Retinal pigment epithelial cell (primary cell): ENCODE data around the gene P2RY2.
"Not testable (repeated sequence)": the region's sequence is repeated elsewhere in the genome, so short reads cannot be mapped to it uniquely, and the experiment has no call there.

Source experiments
- DNase-seq: peaks from one replicate; pipeline ENCODE4 v3.0.0-alpha.2; 2010; ENCODE audit warnings: low read depth
- H3K4me3 ChIP-seq: 2 replicates; pipeline ENCODE4 v1.5.1; 2011; ENCODE audit warnings: mild to moderate bottlenecking, low read length, control low read depth, moderate library complexity
- CTCF ChIP-seq: conservative IDR thresholded peaks from 2 replicates; pipeline ENCODE4 v1.5.1; 2011; ENCODE audit warnings: low read depth, low read length, control low read depth, inconsistent platforms

Gene P2RY2

GRCh38 chr11:73270016-73270854 is 52.2 kb downstream of the P2RY2 start:
- TF ChIP-seq CTCF: no peak
- no peak overlapping the region for H3K4me3 ChIP-seq
- DNase-seq: no peak

GRCh38 chr11:73270855-73271477 is 52.9 kb downstream of the P2RY2 start:
- no peak for TF ChIP-seq CTCF
- no peak overlapping the region for H3K4me3 ChIP-seq
- DNase-seq: no peak

- DNase-seq, H3K4me3 ChIP-seq: not testable (repeated sequence)
Observed at GRCh38 chr11:73271478-73271865, 53.4 kb downstream of the P2RY2 start.

GRCh38 chr11:73271936-73272679 is 54.0 kb downstream of the P2RY2 start, which contains the start of gene P2RY6:
Gene P2RY6, plus strand, starts transcription at chr11:73272338. Its CDS starts 24,181 bp downstream, at chr11:73296519.
- H3K4me3 ChIP-seq: no peak within 1 kb of the TSS
- TF ChIP-seq CTCF: no peak
- DNase-seq: no peak

- no peak for TF ChIP-seq CTCF
- no peak overlapping the region for H3K4me3 ChIP-seq
- no peak for DNase-seq
Observed at GRCh38 chr11:73272680-73273038, 54.6 kb downstream of the P2RY2 start.

GRCh38 chr11:73273222-73273895 is 55.3 kb downstream of the P2RY2 start:
- no peak for DNase-seq

GRCh38 chr11:73274191-73274590 is 56.1 kb downstream of the P2RY2 start:
- H3K4me3 ChIP-seq, DNase-seq: not testable (repeated sequence)

More at GRCh38 chr11:73273222-73273895, 55.3 kb downstream of the P2RY2 start:
- no peak overlapping the region for H3K4me3 ChIP-seq
- TF ChIP-seq CTCF: no peak
